Caco-2 (cell line): ENCODE measurements around the gene ZMYND12. TPM values are rescaled to one million over a fixed set of nuclear protein-coding genes. Genes with fewer than 3 reads are reported as not detected.

ENCODE experiments used
- BruUV-seq: library from RNA; stranded (reverse); fragments of 400-500 nt; replicated peaks from 2 replicates; lab custom pipeline; 2021; lab: Mats Ljungman, UMichigan
- CTCF ChIA-PET: fragments of 300-600 bp; sonication (Branson Sonifier 250); formaldehyde crosslinking; loops from one replicate; lab custom pipeline; 2022; ENCODE audit warnings: antibody characterized with exemption; lab: Charles Lee
- POLR2A ChIA-PET: fragments of 300-600 bp; sonication (Branson Sonifier 250); formaldehyde crosslinking; loops from one replicate; lab custom pipeline; 2022; ENCODE audit warnings: antibody characterized with exemption; lab: Charles Lee
- DNase-seq, 2 experiments: peaks; one replicate each; pipeline versions ENCODE4 v3.0.0 to v3.0.0-alpha.2; 2020 to 2022
- H3K27me3 ChIP-seq: replicated peaks from 2 replicates; pipeline ENCODE4 v1.6.0; 2011; ENCODE audit warnings: low read length; ENCODE audit not compliant: control insufficient read depth, insufficient read depth
- H3K36me3 ChIP-seq: 2 replicates; pipeline ENCODE4 v1.5.1; 2011; ENCODE audit warnings: low read length; ENCODE audit not compliant: control insufficient read depth, insufficient read depth
- H3K4me1 ChIP-seq: fragments of 250-450 bp; sonication (Bioruptor Pico); 2 replicates; pipeline ENCODE4 v1.5.1; 2020; ENCODE audit warnings: mild to moderate bottlenecking
- H3K4me3 ChIP-seq: 2 replicates; pipeline ENCODE4 v1.5.1; 2011; ENCODE audit warnings: low read depth, mild to moderate bottlenecking, control low read depth, low read length
- H3K9me3 ChIP-seq: fragments of 250-450 bp; sonication (Bioruptor Pico); 2 replicates; pipeline ENCODE4 v1.5.1; 2020; ENCODE audit warnings: mild to moderate bottlenecking, moderate library complexity
- H3K27ac Mint-ChIP-seq: one replicate; pipeline ENCODE4 v1.8.0; 2022; ENCODE audit warnings: mixed read lengths; ENCODE audit not compliant: unreplicated experiment
- H3K27me3 Mint-ChIP-seq: one replicate; pipeline ENCODE4 v1.8.0; 2022; ENCODE audit warnings: mixed read lengths; ENCODE audit not compliant: insufficient read depth, unreplicated experiment
- H3K36me3 Mint-ChIP-seq: one replicate; pipeline ENCODE4 v1.8.0; 2022; ENCODE audit warnings: mild to moderate bottlenecking, mixed read lengths; ENCODE audit not compliant: insufficient read depth, unreplicated experiment
- H3K4me1 Mint-ChIP-seq: one replicate; pipeline ENCODE4 v1.8.0; 2022; ENCODE audit warnings: low read depth, mixed read lengths; ENCODE audit not compliant: unreplicated experiment
- H3K4me3 Mint-ChIP-seq: one replicate; pipeline ENCODE4 v1.8.0; 2022; ENCODE audit warnings: mild to moderate bottlenecking, moderate library complexity, mixed read lengths; ENCODE audit not compliant: unreplicated experiment
- H3K9me3 Mint-ChIP-seq: one replicate; pipeline ENCODE4 v1.8.0; 2022; ENCODE audit warnings: mixed read lengths; ENCODE audit not compliant: unreplicated experiment
- CTCF ChIP-seq, 2 experiments: fragments of 200-600 bp in 1 of 2; IDR thresholded peaks; 1 replicate in 1 of 2; 2 replicates in 1 of 2; pipeline versions ENCODE4 v1.5.1 to v1.8.0; 2011 to 2022; ENCODE audit warnings: antibody characterized with exemption in 1 of 2, control low read depth in 1 of 2, inconsistent platforms in 1 of 2, low read depth in 1 of 2, low read length in 1 of 2, mild to moderate bottlenecking in 1 of 2, moderate library complexity in 1 of 2; ENCODE audit not compliant: insufficient read depth in 1 of 2, severe bottlenecking in 1 of 2, unreplicated experiment in 1 of 2
- intact Hi-C: fragments of 100-400 bp; cut with micrococcal nuclease; formaldehyde crosslinking; loops from one replicate; pipeline ENCODE4 v1.10.0; 2022; ENCODE audit not compliant: unreplicated experiment
- total RNA-seq: library from RNA; stranded (reverse); gene quantifications from 2 replicates; pipeline ENCODE4 v1.2.3, GENCODE V29; 2022

ZMYND12 gene
- total RNA-seq, 1 experiment from 2014 or later = 0.36 TPM

DNA sequence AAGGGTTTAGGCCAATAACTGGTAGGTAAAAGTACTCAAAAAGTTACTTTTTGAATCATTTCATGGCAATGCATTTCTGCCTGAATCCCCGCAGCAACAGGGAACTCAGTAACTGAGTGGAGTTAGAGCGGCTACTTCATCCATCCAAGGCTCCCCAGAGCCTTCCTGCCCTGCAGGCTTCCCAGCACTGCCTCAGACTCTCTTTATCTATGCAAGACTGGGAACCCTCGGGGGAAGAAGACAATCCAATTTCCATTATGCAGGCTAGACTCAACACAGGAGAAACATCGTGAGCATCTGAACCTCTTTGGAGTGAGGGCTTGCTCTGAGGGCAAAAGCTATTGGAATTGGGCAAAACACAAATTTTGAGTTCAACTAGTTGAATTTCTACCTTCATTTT lies 23.1 kb downstream of the ZMYND12 start:
- TF ChIP-seq CTCF (IDR thresholded peaks at IDR 0.05; ENCODE audit: insufficient read depth in 1 of 2, low read depth in 1 of 2, low read length in 1 of 2, severe bottlenecking in 1 of 2, unreplicated experiment in 1 of 2) = no peak
- CTCF ChIA-PET = no interaction called here
- Mint-ChIP-seq H3K27me3 (no peaks in the 10 kb centered on the region), H3K27ac (no peak overlapping the region), H3K4me3 (no peak overlapping the region), H3K4me1 (peaks cover 13% of the 10 kb centered on the region), H3K9me3 (no peaks in the 10 kb centered on the region), H3K36me3 (no peaks in the 10 kb centered on the region)
- intact Hi-C loops = no loop called here
- Histone ChIP-seq H3K36me3 (no peaks in the 10 kb centered on the region), H3K9me3 (no peaks in the 10 kb centered on the region), H3K4me3 (no peak overlapping the region), H3K4me1 (peaks cover 22% of the 10 kb centered on the region), H3K27me3 (no peaks in the 10 kb centered on the region)
- BruUV-seq = no TSS peak
- no peak for DNase-seq
- POLR2A ChIA-PET = no interaction called here

GRCh38 chr1:42431514-42431913 lies 24.3 kb downstream of the ZMYND12 start:
- H3K4me3 ChIP-seq = no peak overlapping the region
- ChIA-PET CTCF (no interaction called here), POLR2A (no interaction called here)
- Mint-ChIP-seq H3K27ac (peak overlapping the region; percentile 48), H3K4me1 (peaks cover 13% of the 10 kb centered on the region), H3K4me3 (no peak overlapping the region), H3K27me3 (no peaks in the 10 kb centered on the region), H3K9me3 (no peaks in the 10 kb centered on the region), H3K36me3 (no peaks in the 10 kb centered on the region)
- intact Hi-C loops = no loop called here
- peaks cover 22% of the 10 kb centered on the region for H3K4me1 ChIP-seq
- no peaks in the 10 kb centered on the region for H3K27me3 ChIP-seq
- no TSS peak for BruUV-seq
- peak in 1 of 2 experiments; percentile 8 for DNase-seq
- no peak for TF ChIP-seq CTCF (IDR thresholded peaks at IDR 0.05; ENCODE audit: insufficient read depth in 1 of 2, low read depth in 1 of 2, low read length in 1 of 2, severe bottlenecking in 1 of 2, unreplicated experiment in 1 of 2)
- no peaks in the 10 kb centered on the region for H3K36me3 ChIP-seq
- H3K9me3 ChIP-seq = no peaks in the 10 kb centered on the region

- peaks cover 22% of the 10 kb centered on the region for H3K4me1 ChIP-seq
- TF ChIP-seq CTCF (IDR thresholded peaks at IDR 0.05; ENCODE audit: insufficient read depth in 1 of 2, low read depth in 1 of 2, low read length in 1 of 2, severe bottlenecking in 1 of 2, unreplicated experiment in 1 of 2) = no peak
- ChIA-PET POLR2A (interaction anchor here (0.5 kb wide), 1 partner anchor 59 kb away, joined by 4 read pairs; no protein-coding TSS in a partner anchor), CTCF (interaction anchor here (0.5 kb wide), 1 partner anchor 395 kb away, joined by 4 read pairs; no protein-coding TSS in a partner anchor)
- no peaks in the 10 kb centered on the region for H3K9me3 ChIP-seq
- Mint-ChIP-seq H3K4me1 (peaks cover 13% of the 10 kb centered on the region), H3K27ac (peak overlapping the region; percentile 48), H3K9me3 (no peaks in the 10 kb centered on the region), H3K27me3 (no peaks in the 10 kb centered on the region), H3K36me3 (no peaks in the 10 kb centered on the region), H3K4me3 (no peak overlapping the region)
- H3K36me3 ChIP-seq = no peaks in the 10 kb centered on the region
- no TSS peak for BruUV-seq
- no peak overlapping the region for H3K4me3 ChIP-seq
- no peaks in the 10 kb centered on the region for H3K27me3 ChIP-seq
- intact Hi-C loops = no loop called here
- DNase-seq = no peak
These were observed 25.3 kb downstream of the ZMYND12 start for GRCh38 chr1:42430286-42431135.
